Hematopoietic multipotent progenitor cell treated with erythropoietin and hydrocortisone succinate and interleukin-3 and kit ligand, for 15 days (in vitro differentiated cells): ENCODE measurements around the gene ALG9.

Source experiments
- DNase-seq: peaks from one replicate; pipeline ENCODE4 v3.0.0-alpha.2; 2015; ENCODE audit warnings: low spot score

Gene ALG9

DNA sequence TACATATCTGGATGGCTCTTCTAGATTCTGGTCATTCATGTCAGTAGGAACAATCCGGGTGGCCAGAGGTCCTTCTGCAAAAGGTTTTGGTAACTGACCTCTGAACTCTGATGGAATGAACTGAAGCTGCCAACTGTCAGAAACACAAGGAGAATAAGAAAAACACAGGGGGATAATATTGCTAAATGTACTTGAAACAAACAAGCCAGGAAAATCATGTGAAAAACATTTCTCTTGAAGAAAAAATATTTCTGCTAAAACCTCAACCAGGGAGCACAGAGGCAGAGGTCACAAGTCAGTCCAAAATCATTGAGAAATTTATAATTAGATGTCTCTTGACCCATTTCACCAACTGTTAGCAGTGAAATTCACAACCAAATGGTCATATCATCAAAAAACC, 35.2 kb downstream of the ALG9 start:
- DNase-seq = no peak

- no peak for DNase-seq
Observed at GRCh38 chr11:111835665-111836064, 35.7 kb downstream of the ALG9 start.

DNA sequence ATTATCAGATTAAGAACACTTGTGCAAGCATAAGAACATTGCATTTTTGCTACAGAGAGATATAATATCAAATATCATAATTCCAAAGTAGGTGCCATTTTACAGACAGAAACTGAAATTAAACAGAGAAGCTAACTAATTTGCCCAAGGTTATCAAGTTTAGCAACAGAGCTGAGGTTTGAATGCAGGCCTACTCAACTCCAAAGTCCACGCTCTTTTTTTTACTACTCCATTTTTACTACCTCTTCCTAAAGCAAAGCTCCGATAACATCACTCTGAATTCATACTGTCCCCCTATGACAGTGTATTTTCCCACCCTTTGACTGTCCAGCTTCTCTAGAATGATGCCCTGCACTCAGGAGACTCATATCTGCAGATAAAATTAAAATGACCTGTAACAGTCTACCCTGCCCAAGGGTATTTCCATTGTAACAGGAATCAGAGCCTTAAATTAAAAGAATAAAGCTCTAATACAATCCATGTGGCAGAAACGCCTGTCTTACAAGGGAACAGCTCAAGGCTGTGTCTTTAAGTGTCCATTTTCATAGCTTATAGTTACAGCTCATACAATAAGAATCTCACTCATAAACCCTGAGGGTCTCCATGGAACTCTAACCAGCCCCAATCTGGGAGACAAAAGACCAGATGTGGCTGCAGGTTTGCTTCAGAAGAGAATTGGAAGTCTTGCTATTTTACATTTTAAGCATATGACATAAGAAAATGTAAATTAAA, 36.8 kb downstream of the ALG9 start:
- DNase-seq = no peak

DNA sequence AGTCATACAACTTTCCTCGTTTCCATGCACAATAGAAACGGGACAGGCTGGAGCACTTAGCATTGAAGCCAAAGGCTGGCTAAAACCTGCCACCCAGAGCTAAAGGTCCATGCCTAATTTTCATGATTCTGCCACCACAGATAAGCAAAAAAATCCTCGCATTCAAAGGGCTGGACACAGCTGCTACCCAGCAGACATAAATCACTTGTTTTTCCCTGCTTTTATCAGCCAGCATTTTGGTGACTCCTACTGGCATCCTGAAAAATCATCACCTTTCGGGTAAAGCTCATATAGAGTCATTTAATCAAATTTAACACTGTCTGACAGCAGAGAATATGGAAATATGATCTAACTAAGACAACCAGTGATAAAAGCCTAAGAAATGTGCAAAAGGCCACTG, 37.9 kb downstream of the ALG9 start:
- DNase-seq = no peak

GRCh38 chr11:111829185-111829968, 42.0 kb downstream of the ALG9 start:
- DNase-seq = no peak

DNA sequence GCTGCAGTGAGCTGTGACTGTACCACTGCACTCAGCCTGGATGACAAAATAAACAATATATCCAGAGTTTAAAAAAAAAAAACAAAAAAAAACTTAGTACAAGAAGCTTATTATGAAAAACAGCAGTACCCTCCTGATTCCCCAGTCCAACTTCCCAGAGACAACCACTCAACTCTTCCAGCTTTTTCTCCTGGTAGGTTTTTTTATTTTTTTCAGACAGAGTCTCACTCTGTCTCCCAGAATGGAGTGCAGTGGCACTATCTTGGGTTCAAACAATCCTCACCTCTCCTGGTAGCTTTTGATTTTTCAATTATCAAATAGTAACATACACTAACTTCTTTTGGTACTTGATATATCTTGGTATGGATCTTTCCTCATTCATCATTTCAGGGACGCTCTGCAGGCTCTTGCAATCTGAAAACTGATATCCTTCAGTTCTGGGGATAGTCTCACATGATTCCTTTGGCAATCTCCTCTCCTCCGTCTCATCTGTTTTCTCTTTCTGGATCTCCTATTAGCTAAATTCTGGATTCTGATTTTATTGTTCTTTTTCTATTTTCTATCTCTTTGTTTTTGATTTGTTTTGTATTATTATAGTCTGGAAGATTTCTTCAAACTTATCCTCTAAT, 44.9 kb downstream of the ALG9 start:
- DNase-seq = no peak

- no peak for DNase-seq
Observed at GRCh38 chr11:111823629-111824028, 47.8 kb downstream of the ALG9 start.

DNA sequence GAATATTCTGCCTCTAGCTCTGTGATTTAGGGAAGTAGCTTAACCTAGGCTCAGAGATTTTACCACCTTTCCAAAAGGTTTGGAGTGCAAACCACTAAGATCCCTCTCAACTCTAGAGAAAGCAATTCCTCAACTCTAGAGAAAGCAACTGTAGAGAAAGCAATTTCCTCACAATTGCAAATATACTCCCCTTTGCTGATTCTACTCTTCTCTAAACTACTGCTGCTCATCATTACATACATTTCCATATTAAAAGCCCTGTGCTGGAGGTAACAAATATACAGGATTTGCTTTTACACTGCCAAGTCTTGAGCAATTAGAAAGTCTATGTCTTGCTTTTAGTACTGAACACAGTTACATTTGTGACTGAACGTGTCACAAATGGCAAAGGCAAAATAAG, 48.2 kb downstream of the ALG9 start:
- DNase-seq = no peak

DNA sequence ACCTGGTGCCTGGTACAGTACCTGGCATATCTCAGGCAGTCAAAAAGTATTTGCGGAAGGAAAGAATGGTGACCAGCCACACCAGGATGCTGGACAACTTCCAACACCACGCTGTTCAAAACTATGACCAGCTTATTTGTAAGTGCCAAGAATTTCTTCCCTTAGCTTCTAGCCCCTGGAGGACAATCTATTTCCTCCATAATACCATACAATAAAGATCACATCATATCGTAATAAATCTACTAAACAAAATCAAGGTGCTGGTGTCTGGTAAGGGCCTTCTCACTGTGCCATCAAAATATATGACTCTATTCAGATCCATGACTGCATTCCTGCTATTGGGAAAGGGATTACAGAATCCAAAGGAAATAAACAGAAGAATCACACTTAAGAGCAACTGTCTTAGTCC, 51.5 kb downstream of the ALG9 start:
- DNase-seq = no peak

DNA sequence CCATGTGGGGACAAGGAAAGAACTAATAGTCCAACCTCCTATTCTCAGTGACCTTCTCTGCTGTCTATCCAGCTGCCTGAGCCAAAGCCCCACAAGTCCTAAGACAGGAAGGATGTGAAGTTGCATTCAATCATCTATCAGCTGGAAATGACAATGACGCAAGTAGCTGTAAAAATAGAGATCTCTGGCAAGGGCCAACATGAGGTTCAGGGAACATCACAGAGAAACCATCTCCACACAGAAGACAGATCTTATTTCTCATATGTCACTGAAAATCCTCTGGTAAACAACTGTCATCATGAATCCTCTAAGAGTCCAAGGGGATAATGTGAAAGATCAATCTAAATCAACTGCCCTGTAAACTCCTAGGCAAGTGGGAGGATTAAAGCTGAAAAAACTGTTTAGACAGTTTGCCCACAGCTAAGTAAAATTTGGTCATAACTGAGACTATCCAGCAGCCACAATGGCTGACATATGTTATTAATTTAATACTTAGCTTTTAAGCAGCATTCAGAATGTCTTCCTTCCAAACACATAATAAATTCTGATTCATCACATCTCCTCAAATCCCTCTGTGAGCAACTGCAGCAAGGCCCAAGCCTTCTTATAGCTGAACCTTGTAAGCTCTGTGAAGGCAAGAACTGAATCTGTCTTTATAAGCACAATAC, 52.1 kb downstream of the ALG9 start:
- no peak for DNase-seq

GRCh38 chr11:111815489-111815888, 55.9 kb downstream of the ALG9 start:
- DNase-seq = no peak

- DNase-seq = peak; percentile 47
Observed at GRCh38 chr11:111814557-111815320, 56.6 kb downstream of the ALG9 start.

DNA sequence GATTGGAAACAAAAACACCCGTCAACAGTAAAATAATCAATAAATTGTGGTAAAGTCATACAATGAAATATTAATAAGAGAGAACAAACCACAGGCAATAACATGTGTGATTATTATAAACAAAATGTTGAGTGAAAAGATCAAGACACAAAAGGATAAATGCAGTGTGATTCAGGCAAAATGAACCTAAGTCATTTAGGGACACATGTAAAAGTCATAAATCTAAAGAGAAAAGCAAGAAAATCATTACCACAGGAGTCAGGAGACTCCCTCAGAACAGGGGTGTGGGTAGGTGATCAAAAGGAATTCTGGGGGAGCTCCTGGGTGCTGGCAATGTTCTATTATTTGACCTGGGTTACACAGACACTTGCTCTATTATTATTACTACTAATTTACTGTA, 57.3 kb downstream of the ALG9 start:
- no peak for DNase-seq

GRCh38 chr11:111812211-111812610, 59.2 kb downstream of the ALG9 start:
- no peak for DNase-seq

DNA sequence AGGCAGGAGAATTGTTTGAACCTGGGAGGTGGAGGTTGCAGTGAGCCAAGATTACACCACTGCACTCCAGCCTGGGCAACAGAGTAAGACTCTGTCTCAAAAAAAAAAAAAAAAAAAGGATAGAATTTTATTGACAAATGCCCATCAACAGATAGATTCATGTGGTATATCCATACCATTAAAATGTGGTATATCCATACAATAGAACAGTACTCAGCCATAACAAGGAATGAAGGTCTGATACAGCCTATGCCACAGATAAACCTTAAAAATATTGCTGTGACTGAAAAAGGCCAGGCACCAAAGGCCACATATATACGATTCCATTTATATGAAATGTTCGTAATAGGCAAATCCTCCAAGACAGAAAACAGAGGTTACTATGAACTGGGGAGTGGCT, 59.9 kb downstream of the ALG9 start:
- no peak for DNase-seq

GRCh38 chr11:111808834-111809233, 62.5 kb downstream of the ALG9 start:
- no peak for DNase-seq

DNA sequence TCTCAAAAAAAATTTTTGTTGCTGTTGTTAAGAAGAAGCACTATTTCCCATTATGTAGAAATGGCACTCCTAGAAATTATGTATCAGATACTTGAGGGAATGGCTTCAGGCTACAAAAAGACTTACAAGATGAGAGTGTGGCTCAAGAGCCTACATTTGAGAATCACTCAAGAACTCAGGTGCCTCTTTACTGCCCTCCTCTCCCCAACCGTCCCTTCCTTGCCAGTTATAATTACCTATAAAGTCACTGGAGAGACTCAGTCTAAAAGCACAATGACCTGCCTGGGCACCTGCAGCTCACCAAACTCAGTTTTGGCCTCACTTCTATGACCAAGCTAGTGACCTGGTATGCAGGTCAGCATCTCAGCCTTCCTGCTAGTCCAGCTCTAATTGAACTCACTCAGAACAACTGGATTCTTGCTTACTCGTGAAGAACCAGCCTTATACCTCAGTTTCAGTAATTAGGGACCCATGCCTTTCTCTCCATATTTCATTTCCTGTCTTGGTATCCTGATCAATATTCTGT, 63.3 kb downstream of the ALG9 start:
- no peak for DNase-seq

- DNase-seq = no peak
Observed at GRCh38 chr11:111807076-111807475, 64.3 kb downstream of the ALG9 start.

DNA sequence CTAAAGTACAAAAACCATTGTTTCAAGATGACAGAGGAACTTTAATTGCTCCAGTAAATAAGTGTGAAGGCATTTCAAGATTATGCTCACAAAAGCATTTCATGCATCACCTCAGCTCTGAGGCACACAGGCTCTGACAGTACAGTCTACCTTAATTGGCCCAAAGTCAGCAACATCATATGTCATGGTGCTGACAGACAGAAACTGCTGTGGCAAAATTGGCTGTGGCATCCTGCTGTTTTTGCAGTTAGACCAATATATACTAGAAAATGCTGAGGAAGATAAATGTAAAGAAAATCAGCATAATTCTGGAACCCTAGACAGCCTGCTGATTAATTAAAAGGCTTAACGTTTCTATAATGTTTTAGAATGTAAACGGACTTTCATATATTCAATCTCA, 70.2 kb downstream of the ALG9 start:
- DNase-seq = no peak

GRCh38 chr11:111798279-111798678, 73.1 kb downstream of the ALG9 start:
- DNase-seq = no peak

DNA sequence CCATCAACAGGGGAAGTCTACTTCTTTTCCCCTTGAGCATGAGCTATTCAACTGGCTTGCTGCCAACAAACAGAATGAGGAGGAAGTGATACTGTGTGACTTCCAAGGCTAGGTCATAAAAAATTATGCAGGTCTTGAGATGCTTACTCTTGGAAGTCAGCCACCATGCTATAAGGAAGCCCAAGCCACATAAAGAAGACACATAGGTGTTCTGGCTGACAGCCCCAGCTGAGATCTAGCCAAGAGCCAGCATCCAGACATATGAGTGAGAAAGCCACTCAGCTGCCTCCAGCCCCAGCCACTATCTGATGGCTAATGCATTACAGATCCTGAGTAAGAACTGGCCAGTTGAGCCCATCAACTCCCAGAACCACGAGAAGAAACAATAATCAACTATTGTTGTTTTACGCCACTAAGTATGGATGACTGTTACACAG, 74.2 kb downstream of the ALG9 start:
- DNase-seq = peak; percentile 39

DNA sequence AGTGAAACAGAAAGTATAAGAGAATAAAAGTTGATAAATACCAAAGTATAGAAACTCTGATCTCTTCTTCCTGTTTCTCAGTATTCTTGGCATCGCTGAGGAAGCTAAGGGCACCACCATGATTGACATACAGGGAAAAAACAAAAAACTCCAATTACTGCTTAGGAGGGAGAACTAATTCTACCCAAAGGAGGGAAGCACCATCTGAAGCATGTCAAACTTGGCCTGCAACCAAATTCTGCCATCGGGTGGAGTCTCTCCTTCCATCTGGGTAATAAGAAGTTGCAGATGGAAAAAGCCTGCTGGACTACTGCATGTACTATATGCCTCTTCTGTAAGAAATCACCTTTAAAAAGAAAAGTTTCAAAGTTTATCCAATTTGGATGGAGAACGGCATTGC, 74.7 kb downstream of the ALG9 start:
- DNase-seq = no peak
